ENCODE data around the gene SHB.

- no peak for TF ChIP-seq POLR2A (IDR thresholded peaks at IDR 0.05; ENCODE audit: low read depth, low read length)
- no peak for TF ChIP-seq POLR2AphosphoS5 (IDR thresholded peaks at IDR 0.05; ENCODE audit: insufficient read depth, low read depth, low read length)
- no peak for TF ChIP-seq CTCF (IDR thresholded peaks at IDR 0.05; ENCODE audit: extremely low read depth in 1 of 2, insufficient read depth in 1 of 2, low read depth in 1 of 2, low read length in 2 of 2)
- no peak for TF ChIP-seq EZH2 (IDR thresholded peaks at IDR 0.05; ENCODE audit: borderline replicate concordance, low read depth, low read length, severe bottlenecking)
These were observed 92.1 kb downstream of the SHB start for GRCh38 chr9:37976714-37977477.

All from endothelial cell of umbilical vein (primary cell).